Measurements from ENCODE around the gene NEK9.
"Not testable (repeated sequence)": the region's sequence is repeated elsewhere in the genome, so short reads cannot be mapped to it uniquely, and the experiment has no call there.

NEK9 gene

GRCh38 chr14:75143761-75144527, 17.1 kb upstream of the NEK9 start:
- no peak for DNase-seq

GRCh38 chr14:75142494-75142893, 15.6 kb upstream of the NEK9 start:
- DNase-seq = no peak

GRCh38 chr14:75141967-75142366, 15.1 kb upstream of the NEK9 start:
- peak; percentile 46 to 63 for DNase-seq

- peak; percentile 33 to 54 for DNase-seq
Measured at GRCh38 chr14:75141062-75141461, 14.2 kb upstream of the NEK9 start.

GRCh38 chr14:75140620-75141019, 13.8 kb upstream of the NEK9 start:
- no peak for DNase-seq

- DNase-seq = no peak
Measured at GRCh38 chr14:75139185-75139584, 12.3 kb upstream of the NEK9 start.

- no peak for DNase-seq
Measured at GRCh38 chr14:75138492-75138891, 11.6 kb upstream of the NEK9 start.

- DNase-seq = no peak
Measured at GRCh38 chr14:75134644-75135043, 7.8 kb upstream of the NEK9 start.

- DNase-seq = no peak
Measured at GRCh38 chr14:75133597-75133996, 6.7 kb upstream of the NEK9 start.

- peak; percentile 65 to 87 for DNase-seq
Measured at GRCh38 chr14:75132382-75133086, 5.7 kb upstream of the NEK9 start.

- no peak for DNase-seq
Measured at GRCh38 chr14:75128596-75128990, 1.7 kb upstream of the NEK9 start.

- no peak for DNase-seq
Measured at GRCh38 chr14:75127903-75128595, 1.2 kb upstream of the NEK9 start.

- DNase-seq = not testable (repeated sequence)
Measured at GRCh38 chr14:75127474-75127820, 599 bp upstream of the NEK9 start.

- peak; percentile 43 to 73 for DNase-seq
Measured at GRCh38 chr14:75126121-75126544, 715 bp downstream of the NEK9 start.

- DNase-seq = no peak
Measured at GRCh38 chr14:75125617-75126016, 1.2 kb downstream of the NEK9 start.

GRCh38 chr14:75123991-75124390, 2.9 kb downstream of the NEK9 start:
- DNase-seq = peak; percentile 44 to 46

GRCh38 chr14:75121552-75121951, 5.3 kb downstream of the NEK9 start:
- DNase-seq = no peak

- no peak for DNase-seq
Measured at GRCh38 chr14:75120541-75121291, 6.1 kb downstream of the NEK9 start.

GRCh38 chr14:75119056-75119455, 7.8 kb downstream of the NEK9 start:
- no peak for DNase-seq

- no peak for DNase-seq
Measured at GRCh38 chr14:75113932-75114539, 12.8 kb downstream of the NEK9 start.

GRCh38 chr14:75109877-75110276, 17.0 kb downstream of the NEK9 start:
- DNase-seq = no peak

GRCh38 chr14:75107186-75107585, 19.7 kb downstream of the NEK9 start:
- no peak for DNase-seq

- no peak for DNase-seq
Measured at GRCh38 chr14:75101491-75101890, 25.4 kb downstream of the NEK9 start.
